Measurements from ENCODE around the gene C1QC.

The C1QC gene

GRCh38 chr1:22677931-22678896 is 34.8 kb downstream of the C1QC start:
- DNase-seq: no peak

- no peak for DNase-seq
These were observed 37.3 kb downstream of the C1QC start for GRCh38 chr1:22680726-22681125.

- no peak for DNase-seq
These were observed 38.3 kb downstream of the C1QC start for GRCh38 chr1:22681556-22682276.

GRCh38 chr1:22683547-22683946 is 40.1 kb downstream of the C1QC start:
- no peak for DNase-seq

GRCh38 chr1:22685591-22686059 is 42.2 kb downstream of the C1QC start:
- DNase-seq: no peak

GRCh38 chr1:22687191-22687590 is 43.8 kb downstream of the C1QC start:
- DNase-seq: no peak

- DNase-seq: no peak
These were observed 45.0 kb downstream of the C1QC start for GRCh38 chr1:22688466-22688865.

GRCh38 chr1:22689505-22689904 is 46.1 kb downstream of the C1QC start:
- peak in 1 of 56 donors; percentile 12 for DNase-seq

GRCh38 chr1:22691031-22691753 is 47.8 kb downstream of the C1QC start:
- DNase-seq: no peak

GRCh38 chr1:22694172-22694571 is 50.7 kb downstream of the C1QC start:
- DNase-seq: no peak

- no peak for DNase-seq
These were observed 53.2 kb downstream of the C1QC start for GRCh38 chr1:22696610-22697009.
